AG08395 (cell line): ENCODE results near the gene FER.

Experiments
- DNase-seq: peaks from one replicate; pipeline ENCODE4 v3.0.0; 2012; ENCODE audit warnings: mixed read lengths, low spot score

FER gene

GRCh38 chr5:109180668-109181067, 433.0 kb downstream of the FER start:
- DNase-seq: no peak

- no peak for DNase-seq
These were observed 439.1 kb downstream of the FER start for GRCh38 chr5:109186759-109187158.

- DNase-seq: peak; percentile 17
These were observed 443.5 kb downstream of the FER start for GRCh38 chr5:109191153-109191558.

- DNase-seq: no peak
These were observed 444.3 kb downstream of the FER start for GRCh38 chr5:109192027-109192426.

GRCh38 chr5:109192555-109193281, 445.0 kb downstream of the FER start:
- no peak for DNase-seq

- no peak for DNase-seq
These were observed 448.0 kb downstream of the FER start for GRCh38 chr5:109195667-109196066.

GRCh38 chr5:109196087-109196822, 448.6 kb downstream of the FER start:
- DNase-seq: peak; percentile 8

GRCh38 chr5:109196823-109197160, 449.1 kb downstream of the FER start:
- no peak for DNase-seq

- no peak for DNase-seq
These were observed 451.6 kb downstream of the FER start for GRCh38 chr5:109199289-109199688.

- DNase-seq: no peak
These were observed 452.3 kb downstream of the FER start for GRCh38 chr5:109199799-109200620.

- no peak for DNase-seq
These were observed 467.3 kb downstream of the FER start for GRCh38 chr5:109215040-109215439.

GRCh38 chr5:109218818-109219217, 471.1 kb downstream of the FER start:
- no peak for DNase-seq

GRCh38 chr5:109223531-109223930, 475.8 kb downstream of the FER start:
- DNase-seq: no peak

GRCh38 chr5:109224276-109224882, 476.7 kb downstream of the FER start:
- DNase-seq: no peak

GRCh38 chr5:109225716-109226625, 478.3 kb downstream of the FER start:
- DNase-seq: no peak

- DNase-seq: no peak
These were observed 482.7 kb downstream of the FER start for GRCh38 chr5:109230369-109230768.

GRCh38 chr5:109231331-109231730, 483.6 kb downstream of the FER start:
- DNase-seq: no peak

GRCh38 chr5:109234381-109234780, 486.7 kb downstream of the FER start:
- DNase-seq: no peak

- no peak for DNase-seq
These were observed 491.8 kb downstream of the FER start for GRCh38 chr5:109239456-109239855.

- DNase-seq: no peak
These were observed 494.8 kb downstream of the FER start for GRCh38 chr5:109242518-109242917.

- DNase-seq: no peak
These were observed 498.7 kb downstream of the FER start for GRCh38 chr5:109246395-109246794.
